GM12892 (cell line): ENCODE data around the gene RAB7B.

Experiments used
- POLR2A ChIP-seq: IDR thresholded peaks from 2 replicates; pipeline ENCODE4 v1.6.1; 2011; ENCODE audit warnings: low read depth, low read length, control low read depth
- TAF1 ChIP-seq: IDR thresholded peaks from 2 replicates; pipeline ENCODE4 v1.6.1; 2011; ENCODE audit warnings: low read depth, mild to moderate bottlenecking, control low read depth, low read length, borderline replicate concordance

DNA sequence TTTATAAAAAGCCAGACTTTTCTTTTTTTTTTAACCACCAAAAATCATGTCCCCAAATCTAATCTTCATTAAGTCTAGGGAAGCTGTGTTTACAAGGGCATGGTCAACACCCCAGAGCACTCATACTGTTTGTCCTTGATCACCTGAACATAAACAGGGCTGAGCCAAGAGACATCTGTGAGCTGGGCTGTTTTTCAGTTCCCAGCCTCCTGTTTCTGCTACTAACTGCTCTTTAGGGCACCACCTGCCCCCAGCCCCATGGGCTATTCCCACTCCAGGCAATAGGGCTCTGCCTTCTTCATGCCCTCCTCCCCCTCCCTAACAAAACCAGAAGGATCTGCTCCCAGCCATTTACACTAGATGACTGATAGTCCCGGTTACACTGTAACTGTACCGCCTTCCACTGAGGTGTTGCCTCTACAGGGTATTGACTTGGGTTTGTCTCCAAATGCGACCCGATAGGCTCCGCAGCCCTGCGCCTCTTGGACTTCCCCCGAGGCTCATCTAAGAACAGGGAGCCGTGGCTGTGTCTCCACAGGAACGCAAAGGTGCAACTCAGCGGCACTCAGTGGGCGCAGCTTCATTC, 48.3 kb downstream of the RAB7B start:
- TF ChIP-seq TAF1 (no peak), POLR2A (no peak)
